ENCODE results near the gene ACTL8. TPM values are rescaled to one million over a fixed set of nuclear protein-coding genes. Genes with fewer than 3 reads are reported as not detected.

The ACTL8 gene
- total and polyA plus RNA-seq, 8 donors: not detected

GRCh38 chr1:17763995-17764394 lies 8.9 kb downstream of the ACTL8 start:
- ATAC-seq (no peak), FAIRE-seq (no peak), DNase-seq (no peak)
- no peak overlapping the region for H3K4me3 ChIP-seq
- no peak overlapping the region for H3K27ac ChIP-seq
- no peaks in the 10 kb centered on the region for H3K4me1 ChIP-seq
- H3K36me3 ChIP-seq: no peaks in the 10 kb centered on the region
- 63 to 74% methylated on average over 5 of the region's 5 CpGs for WGBS, 2 donors
- H3K9me3 ChIP-seq: no peaks in the 10 kb centered on the region
- intact Hi-C loops (cut with DNase I): no loop called here
- TF ChIP-seq CTCF (IDR thresholded peaks at IDR 0.05): no peak
- no peaks in the 10 kb centered on the region for H3K27me3 ChIP-seq

- H3K36me3 ChIP-seq: no peaks in the 10 kb centered on the region
- ATAC-seq (no peak), FAIRE-seq (no peak), DNase-seq (no peak)
- no peak for TF ChIP-seq CTCF (IDR thresholded peaks at IDR 0.05)
- WGBS, 2 donors: 56 to 71% methylated on average over 10 of the region's 10 CpGs
- intact Hi-C loops (cut with DNase I): no loop called here
- H3K9me3 ChIP-seq: no peaks in the 10 kb centered on the region
- H3K4me3 ChIP-seq: no peak overlapping the region
- no peak overlapping the region for H3K27ac ChIP-seq
- no peaks in the 10 kb centered on the region for H3K27me3 ChIP-seq
- no peaks in the 10 kb centered on the region for H3K4me1 ChIP-seq
Measured at GRCh38 chr1:17764591-17764990, 9.5 kb downstream of the ACTL8 start.

GRCh38 chr1:17765444-17766411 lies 10.6 kb downstream of the ACTL8 start:
- no peak overlapping the region for H3K27ac ChIP-seq
- H3K4me3 ChIP-seq: no peak overlapping the region
- 59 to 68% methylated on average over 16 of the region's 16 CpGs for WGBS, 2 donors
- peak in 2 of 6 donors; percentile 7 to 15 for DNase-seq
- no peaks in the 10 kb centered on the region for H3K9me3 ChIP-seq
- ATAC-seq: peak in 3 of 4 donors; percentile 35 to 55 (median 51)
- no peaks in the 10 kb centered on the region for H3K27me3 ChIP-seq
- FAIRE-seq: no peak
- H3K4me1 ChIP-seq: no peaks in the 10 kb centered on the region
- no peak for TF ChIP-seq CTCF (IDR thresholded peaks at IDR 0.05)
- intact Hi-C loops (cut with DNase I): no loop called here
- H3K36me3 ChIP-seq: no peaks in the 10 kb centered on the region

GRCh38 chr1:17768651-17769241 lies 13.6 kb downstream of the ACTL8 start:
- intact Hi-C loops (cut with DNase I): no loop called here
- Histone ChIP-seq H3K27ac (no peak overlapping the region), H3K9me3 (no peaks in the 10 kb centered on the region), H3K4me1 (no peaks in the 10 kb centered on the region), H3K36me3 (no peaks in the 10 kb centered on the region), H3K4me3 (no peak overlapping the region), H3K27me3 (no peaks in the 10 kb centered on the region)
- 81 to 83% methylated on average over 10 of the region's 10 CpGs for WGBS, 2 donors
- no peak for TF ChIP-seq CTCF (IDR thresholded peaks at IDR 0.05)
- ATAC-seq (peak in 3 of 4 donors; percentile 56 to 72 (median 61)), FAIRE-seq (no peak), DNase-seq (peak in 3 of 6 donors; percentile 9 to 31 (median 19))
